HepG2 (cell line): ENCODE results near the gene MEGF11. TPM values are rescaled to one million over a fixed set of nuclear protein-coding genes. Genes with fewer than 3 reads are reported as not detected.
A peak's percentile ranks its signal among the peaks of the same experiment; 100 is the strongest.

Source experiments
- E2F2 ChIP-seq: sonication (generic); formaldehyde crosslinking; IDR thresholded peaks from 2 replicates; pipeline ENCODE4 v1.4.0; 2020; ENCODE audit warnings: missing genetic modification reagents, borderline replicate concordance
- MEIS2 ChIP-seq: sonication (generic); formaldehyde crosslinking; IDR thresholded peaks from 2 replicates; pipeline ENCODE4 v1.9.0; 2021; ENCODE audit warnings: mild to moderate bottlenecking, missing genetic modification reagents
- MNT ChIP-seq: fragments of 450-650 bp; IDR thresholded peaks from 2 replicates; pipeline ENCODE4 v1.6.1; 2016
- PRDM10 ChIP-seq: sonication (generic); formaldehyde crosslinking; IDR thresholded peaks from 2 replicates; pipeline ENCODE4 v1.4.0; 2020; ENCODE audit warnings: low read depth, missing genetic modification reagents
- RARA ChIP-seq: IDR thresholded peaks from 2 replicates; pipeline ENCODE4 v1.6.1; 2016; ENCODE audit warnings: missing genetic modification reagents, missing compliant biosample characterization
- SAP130 ChIP-seq: IDR thresholded peaks from 2 replicates; pipeline ENCODE4 v1.6.1; 2016; ENCODE audit warnings: low read depth
- SIX4 ChIP-seq: sonication (generic); formaldehyde crosslinking; IDR thresholded peaks from 2 replicates; pipeline ENCODE4 v1.4.0; 2020; ENCODE audit warnings: missing genetic modification reagents
- SOX13 ChIP-seq, 3 experiments: fragments of 450-650 bp in 1 of 3; sonication (generic) in 1 of 3; formaldehyde crosslinking in 1 of 3; IDR thresholded peaks in 2 of 3; conservative IDR thresholded peaks in 1 of 3; 2 replicates each; pipeline versions ENCODE4 v1.5.0 to v1.6.1; 2016 to 2020; ENCODE audit warnings: antibody characterized with exemption in 1 of 3, mild to moderate bottlenecking in 1 of 3, missing compliant biosample characterization in 1 of 3, missing genetic modification reagents in 1 of 3, moderate library complexity in 1 of 3
- STAT6 ChIP-seq: sonication (generic); formaldehyde crosslinking; IDR thresholded peaks from 2 replicates; pipeline ENCODE4 v1.4.0; 2020; ENCODE audit warnings: missing genetic modification reagents, mild to moderate bottlenecking, borderline replicate concordance
- TCF7L2 ChIP-seq: IDR thresholded peaks from 2 replicates; pipeline ENCODE4 v1.6.1; 2011; ENCODE audit warnings: mild to moderate bottlenecking, low read depth, low read length, moderate library complexity
- TEAD3 ChIP-seq: optimal IDR thresholded peaks from 2 replicates; pipeline ENCODE3; 2016; ENCODE audit warnings: borderline replicate concordance
- ZBTB44 ChIP-seq: sonication (generic); formaldehyde crosslinking; IDR thresholded peaks from 2 replicates; pipeline ENCODE4 v1.4.0; 2020; ENCODE audit warnings: missing genetic modification reagents
- ZNF343 ChIP-seq: sonication (generic); formaldehyde crosslinking; IDR thresholded peaks from 2 replicates; pipeline ENCODE4 v1.4.0; 2020; ENCODE audit warnings: mild to moderate bottlenecking, missing genetic modification reagents
- ZNF431 ChIP-seq: sonication (generic); formaldehyde crosslinking; IDR thresholded peaks from 2 replicates; pipeline ENCODE4 v1.9.0; 2022; ENCODE audit warnings: missing genetic modification reagents, low read depth, mild to moderate bottlenecking, borderline replicate concordance
- ZNF644 ChIP-seq: IDR thresholded peaks from 2 replicates; pipeline ENCODE4 v1.6.1; 2016; ENCODE audit warnings: low read depth
- ZNF792 ChIP-seq: IDR thresholded peaks from 2 replicates; pipeline ENCODE4 v1.6.1; 2016
- polyA plus RNA-seq, 8 experiments: library from polyadenylated mRNA; depleted of rRNA in 3 of 8; stranded (reverse) in 7 of 8; unstranded in 1 of 8; fragments of >200 nt; fragmentation: Illumina TruSeq in 4 of 8; extraction: Trizol in 4 of 8; gene quantifications; 2 replicates each; pipeline versions ENCODE4 v1.2.1 to v1.2.3, GENCODE V29; 2011 to 2016; ENCODE audit warnings: low read depth in 4 of 8, missing spikeins in 1 of 8, mixed read lengths in 1 of 8; ENCODE audit not compliant: insufficient read depth in 1 of 8
- total RNA-seq, 5 experiments: library from RNA; depleted of rRNA; stranded (reverse); fragments of >200 nt; fragmentation: Illumina TruSeq; extraction: Trizol; gene quantifications; 2 replicates each; pipeline ENCODE4 v1.2.3, GENCODE V29; 2016; ENCODE audit warnings: low read depth in 1 of 5

The MEGF11 gene
- total and polyA plus RNA-seq, 2 of the 13 experiments (the other 11 are each of a cell fraction or from before 2014, with no cell fraction given), result not detected

GRCh38 chr15:65952391-65953053 is 301.0 kb downstream of the MEGF11 start (continued):
- TF ChIP-seq STAT6 (CRISPR knock-in tag) (no peak), SOX13 (IDR thresholded peaks at IDR 0.05) (no peak), SOX13 (CRISPR knock-in tag; conservative IDR thresholded peaks at IDR 0.05 in 1 of 2, IDR thresholded peaks at IDR 0.05 in 1 of 2) (0 out of 4 replicates have a peak, but pooled peaks of 1 of the 2 experiments have one; percentile 34), ZNF431 (CRISPR knock-in tag) (no peak), MEIS2 (CRISPR knock-in tag) (no peak), SIX4 (no peak), SAP130 (CRISPR knock-in tag) (peak; percentile 53; the same call in 1 of the 2 replicates), ZNF343 (CRISPR knock-in tag) (no peak), ZNF792 (CRISPR knock-in tag) (peak; percentile 48; the same call in 1 of the 2 replicates), ZNF644 (CRISPR knock-in tag) (0 out of 2 replicates have a peak, but pooled peaks have one; percentile 35), ZBTB44 (CRISPR knock-in tag) (peak; percentile 93; the same call in 1 of the 2 replicates), TCF7L2 (no peak), PRDM10 (CRISPR knock-in tag) (no peak), RARA (CRISPR knock-in tag) (peak; percentile 43), E2F2 (CRISPR knock-in tag) (peak; percentile 55; the same call in 1 of the 2 replicates), TEAD3 (CRISPR knock-in tag) (peak; percentile 36), MNT (no peak)
